Endothelial cell of umbilical vein (primary cell): ENCODE measurements around the gene OPCML. TPM values are rescaled to one million over a fixed set of nuclear protein-coding genes. Genes with fewer than 3 reads are reported as not detected.

Experiments used
- BruUV-seq: library from RNA; stranded (reverse); fragments of 400-500 nt; replicated peaks from 2 replicates; lab custom pipeline; 2021; lab: Mats Ljungman, UMichigan
- CTCF ChIA-PET: fragments of 300-600, 350-600 bp; sonication (Branson Sonifier 250); formaldehyde crosslinking; loops from one replicate; lab custom pipeline; 2021; ENCODE audit warnings: antibody characterized with exemption, inconsistent platforms; lab: Charles Lee
- POLR2A ChIA-PET: fragments of 300-600, 350-600 bp; sonication (Branson Sonifier 250); formaldehyde crosslinking; loops from one replicate; lab custom pipeline; 2021; ENCODE audit warnings: antibody characterized with exemption, inconsistent platforms; lab: Charles Lee
- DNase-seq: peaks from one replicate; pipeline ENCODE4 v3.0.0-alpha.2; 2011; ENCODE audit warnings: low read depth, low spot score
- FAIRE-seq: peaks from 2 replicates; lab custom pipeline; 2011; peaks lifted over from hg19 to GRCh38; lab: Jason Lieb, UNC
- H2AFZ ChIP-seq: 2 replicates; pipeline ENCODE4 v1.6.0; 2012; ENCODE audit warnings: low read depth, low read length, control low read depth, inconsistent platforms
- H3K27ac ChIP-seq: 2 replicates; pipeline ENCODE4 v1.5.1; 2011; ENCODE audit warnings: low read depth, mild to moderate bottlenecking, control low read depth, low read length, moderate library complexity; ENCODE audit not compliant: insufficient read depth
- H3K27me3 ChIP-seq, 2 experiments: 2 replicates each; pipeline versions ENCODE4 v1.6.0 to v1.6.1; 2011; ENCODE audit warnings: low read length in 2 of 2, mixed read lengths in 1 of 2; ENCODE audit not compliant: control insufficient read depth in 2 of 2, insufficient read depth in 2 of 2
- H3K36me3 ChIP-seq, 2 experiments: 2 replicates in 1 of 2; 3 replicates in 1 of 2; pipeline ENCODE4 v1.5.1; 2011; ENCODE audit warnings: low read length in 2 of 2, mild to moderate bottlenecking in 1 of 2, moderate library complexity in 1 of 2; ENCODE audit not compliant: control insufficient read depth in 2 of 2, insufficient read depth in 2 of 2; ENCODE audit errors: extremely low read depth in 1 of 2
- H3K4me1 ChIP-seq: 3 replicates; pipeline ENCODE4 v1.5.1; 2011; ENCODE audit warnings: mild to moderate bottlenecking, low read length; ENCODE audit not compliant: control insufficient read depth, insufficient read depth; ENCODE audit errors: extremely low read depth
- H3K4me2 ChIP-seq: 2 replicates; pipeline ENCODE4 v1.6.1; 2011; ENCODE audit warnings: low read length, control low read depth, mixed read lengths; ENCODE audit not compliant: insufficient read depth
- H3K4me3 ChIP-seq, 3 experiments: fragments of 200-600 bp in 1 of 3; sonication (generic), shearing (Covaris generic) in 1 of 3; replicated peaks in 1 of 3; 2 replicates each; pipeline ENCODE4 v1.5.1; 2011 to 2016; ENCODE audit warnings: control low read depth in 3 of 3, low read length in 3 of 3, mild to moderate bottlenecking in 2 of 3, inconsistent platforms in 1 of 3, low read depth in 1 of 3, moderate library complexity in 1 of 3; ENCODE audit not compliant: insufficient read depth in 1 of 3
- H3K79me2 ChIP-seq: 2 replicates; pipeline ENCODE4 v1.6.0; 2012; ENCODE audit warnings: low read length, inconsistent platforms; ENCODE audit not compliant: control insufficient read depth, insufficient read depth
- H3K9ac ChIP-seq: replicated peaks from 2 replicates; pipeline ENCODE3; 2011; ENCODE audit warnings: low read length, control low read depth; ENCODE audit not compliant: insufficient read depth; ENCODE audit errors: extremely low read depth
- H3K9me1 ChIP-seq: replicated peaks from 3 replicates; pipeline ENCODE4 v1.6.0; 2011; ENCODE audit warnings: mild to moderate bottlenecking, low read length; ENCODE audit not compliant: control insufficient read depth, insufficient read depth; ENCODE audit errors: extremely low read depth
- H3K9me3 ChIP-seq: replicated peaks from 2 replicates; pipeline ENCODE4 v1.5.1; 2012; ENCODE audit warnings: low read length, inconsistent platforms; ENCODE audit not compliant: control insufficient read depth, insufficient read depth
- H4K20me1 ChIP-seq: replicated peaks from 2 replicates; pipeline ENCODE3; 2011; ENCODE audit warnings: mild to moderate bottlenecking, low read length; ENCODE audit not compliant: control insufficient read depth, insufficient read depth; ENCODE audit errors: extremely low read depth
- CTCF ChIP-seq, 2 donors: IDR thresholded peaks; 1 replicate in 1 of 2; 2 replicates in 1 of 2; pipeline ENCODE4 v1.5.1; 2011; ENCODE audit warnings: low read length in 2 of 2, mild to moderate bottlenecking in 2 of 2, moderate library complexity in 2 of 2, control low read depth in 1 of 2, inconsistent platforms in 1 of 2, low read depth in 1 of 2; ENCODE audit not compliant: insufficient read depth in 1 of 2; ENCODE audit errors: extremely low read depth in 1 of 2
- EZH2 ChIP-seq: IDR thresholded peaks from 2 replicates; pipeline ENCODE4 v1.6.1; 2012; ENCODE audit warnings: borderline replicate concordance, low read depth, mild to moderate bottlenecking, moderate library complexity, low read length, inconsistent platforms; ENCODE audit not compliant: severe bottlenecking
- FOS ChIP-seq: IDR thresholded peaks from 2 replicates; pipeline ENCODE4 v1.6.1; 2011; ENCODE audit warnings: mild to moderate bottlenecking, low read length, moderate library complexity, borderline replicate concordance; ENCODE audit not compliant: insufficient read depth
- GATA2 ChIP-seq: IDR thresholded peaks from 2 replicates; pipeline ENCODE4 v1.7.0; 2011; ENCODE audit warnings: low read depth, mild to moderate bottlenecking, moderate library complexity, mixed read lengths, low read length; ENCODE audit not compliant: insufficient read length, insufficient read depth
- JUN ChIP-seq: IDR thresholded peaks from 2 replicates; pipeline ENCODE4 v1.6.1; 2011; ENCODE audit warnings: borderline replicate concordance, low read depth; ENCODE audit not compliant: insufficient read length, insufficient read depth
- MAX ChIP-seq: IDR thresholded peaks from 2 replicates; pipeline ENCODE4 v1.6.1; 2011; ENCODE audit not compliant: insufficient read depth, insufficient read length
- MYC ChIP-seq: IDR thresholded peaks from one replicate; pipeline ENCODE4 v1.6.1; 2011; ENCODE audit warnings: mild to moderate bottlenecking, low read depth, low read length
- POLR2A ChIP-seq: IDR thresholded peaks from 2 replicates; pipeline ENCODE4 v1.6.1; 2012; ENCODE audit warnings: low read depth, mild to moderate bottlenecking, control low read depth, low read length
- POLR2AphosphoS5 ChIP-seq: IDR thresholded peaks from 2 replicates; pipeline ENCODE4 v1.6.1; 2012; ENCODE audit warnings: low read depth, mild to moderate bottlenecking, control low read depth, low read length, moderate library complexity; ENCODE audit not compliant: insufficient read depth
- dilution Hi-C: fragments of 300-500 bp; cut with MboI; formaldehyde crosslinking; loops from one replicate; pipeline ENCODE4 v1.15.0; 2019; ENCODE audit warnings: low sequenced_read_pairs; ENCODE audit not compliant: extremely low pct_ligation_motif_present
- intact Hi-C: fragments of 100-400 bp; cut with micrococcal nuclease; formaldehyde crosslinking; loops from one replicate; pipeline ENCODE4 v1.10.0; 2022
- polyA plus RNA-seq, 4 experiments: library from polyadenylated mRNA; depleted of rRNA in 3 of 4; stranded (reverse) in 3 of 4; unstranded in 1 of 4; fragments of >200 nt; gene quantifications; 2 replicates each; pipeline versions ENCODE4 v1.2.1 to v1.2.3, GENCODE V29; 2011 to 2012; ENCODE audit warnings: missing spikeins in 1 of 4
- total RNA-seq: library from RNA; stranded (reverse); gene quantifications from 2 replicates; pipeline ENCODE4 v1.2.3, GENCODE V29; 2021

OPCML gene
- total and polyA plus RNA-seq, 2 donors (not counting 3 experiments of a cell fraction or from before 2014, with no cell fraction given): not detected

- no peak for TF ChIP-seq MAX
- TF ChIP-seq MYC: no peak
- TF ChIP-seq FOS: no peak
- no peak for TF ChIP-seq EZH2
- TF ChIP-seq POLR2AphosphoS5: no peak
- TF ChIP-seq JUN: no peak
- TF ChIP-seq GATA2: no peak
- TF ChIP-seq POLR2A: no peak
- TF ChIP-seq CTCF (IDR thresholded peaks at IDR 0.05; ENCODE audit: extremely low read depth in 1 of 2, insufficient read depth in 1 of 2, low read depth in 1 of 2, low read length in 2 of 2): no peak
- Histone ChIP-seq H3K4me2 (no peak overlapping the region), H3K27me3 (no peaks in the 10 kb centered on the region), H3K9me3 (peaks cover 3% of the 10 kb centered on the region), H2AFZ (no peak overlapping the region), H3K36me3 (no peaks in the 10 kb centered on the region), H3K27ac (no peak overlapping the region), H3K4me1 (no peaks in the 10 kb centered on the region), H4K20me1 (no peaks in the 10 kb centered on the region), H3K9me1 (no peaks in the 10 kb centered on the region), H3K4me3 (no peak overlapping the region), H3K9ac (no peak overlapping the region), H3K79me2 (no peaks in the 10 kb centered on the region)
- DNase-seq (no peak), FAIRE-seq (no peak)
- ChIA-PET CTCF (no interaction called here), POLR2A (no interaction called here)
- intact Hi-C loops: no loop called here
- dilution Hi-C loops: no loop called here
- no TSS peak for BruUV-seq
These were observed 22.2 kb downstream of the OPCML start for GRCh38 chr11:133509924-133510697.
